HUES64 (cell line): ENCODE measurements around the gene DENND2C.

Source experiments
- H3K27ac ChIP-seq: 2 replicates; pipeline ENCODE4 v1.7.0; 2013; ENCODE audit warnings: low read depth, low read length, inconsistent platforms
- H3K27me3 ChIP-seq: 2 replicates; pipeline ENCODE4 v1.6.1; 2013; ENCODE audit warnings: mild to moderate bottlenecking, low read length; ENCODE audit not compliant: insufficient read depth
- H3K36me3 ChIP-seq: 2 replicates; pipeline ENCODE4 v1.6.1; 2013; ENCODE audit warnings: mild to moderate bottlenecking, low read length; ENCODE audit not compliant: insufficient read depth
- H3K4me1 ChIP-seq: 2 replicates; pipeline ENCODE4 v1.6.1; 2013; ENCODE audit warnings: mild to moderate bottlenecking, low read length, moderate library complexity; ENCODE audit not compliant: insufficient read depth
- H3K4me3 ChIP-seq: 2 replicates; pipeline ENCODE4 v1.5.1; 2013; ENCODE audit warnings: mild to moderate bottlenecking, low read length, moderate library complexity
- H3K9ac ChIP-seq: 2 replicates; pipeline ENCODE4 v1.6.1; 2013; ENCODE audit warnings: mild to moderate bottlenecking, low read depth, low read length
- H3K9me3 ChIP-seq: 2 replicates; pipeline ENCODE4 v1.6.1; 2013; ENCODE audit warnings: low read depth, low read length; ENCODE audit not compliant: insufficient read depth
- WGBS: fragments of 150-250, 120-280 bp; methylation state at CpG from one replicate; pipeline ENCODE4 v1.1.7; 2013; ENCODE audit warnings: missing lambda C conversion rate; 5-methylcytosine and 5-hydroxymethylcytosine counted together

DENND2C gene

DNA sequence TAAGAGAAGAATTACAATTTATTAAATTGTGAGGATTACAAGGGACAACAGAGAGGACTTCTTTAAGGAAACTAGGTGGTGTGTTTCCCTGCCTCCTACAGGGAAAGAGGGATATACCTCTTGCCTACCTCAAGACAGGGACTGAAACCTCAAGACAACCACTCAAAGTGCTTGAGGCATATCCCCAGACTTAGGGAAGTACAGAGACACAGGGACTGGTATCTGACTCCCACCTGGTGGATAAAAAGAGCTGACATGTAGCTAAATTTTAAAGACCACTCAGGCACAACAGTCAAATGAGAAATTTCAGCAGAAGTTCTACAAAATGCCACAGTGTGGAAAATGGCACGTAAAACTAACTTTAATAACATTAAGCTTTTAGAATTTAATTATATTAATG, 21.3 kb downstream of the DENND2C start:
- no CpG with 5 or more reads among the region's 1 CpG for WGBS
- Histone ChIP-seq H3K27me3 (no peaks in the 10 kb centered on the region), H3K27ac (no peak overlapping the region), H3K4me3 (no peak overlapping the region), H3K36me3 (no peaks in the 10 kb centered on the region), H3K9me3 (no peaks in the 10 kb centered on the region), H3K4me1 (no peaks in the 10 kb centered on the region), H3K9ac (no peak overlapping the region)

DNA sequence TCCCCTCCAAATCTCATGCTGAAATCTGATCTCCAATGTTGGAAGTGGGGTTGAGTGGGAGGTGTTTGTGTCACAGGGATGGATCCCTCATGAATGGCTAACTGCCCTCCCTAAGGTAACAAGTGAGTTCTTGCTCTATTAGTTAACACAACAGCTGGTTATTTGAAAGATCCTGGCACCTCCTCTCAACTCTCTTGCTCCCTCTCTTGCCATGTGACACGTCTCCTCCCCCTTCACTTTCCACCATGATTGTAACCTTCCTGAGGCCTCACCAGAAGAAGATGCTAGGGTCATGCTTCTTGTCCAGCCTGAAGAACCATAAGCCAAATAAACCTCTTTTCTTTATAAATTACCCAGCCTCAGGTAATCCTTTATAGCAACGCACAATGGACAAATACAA, 28.5 kb downstream of the DENND2C start:
- Histone ChIP-seq H3K27ac (no peak overlapping the region), H3K4me1 (peaks cover 8% of the 10 kb centered on the region; the same call in 1 of the 2 replicates), H3K4me3 (no peak overlapping the region), H3K9me3 (no peaks in the 10 kb centered on the region), H3K9ac (no peak overlapping the region), H3K27me3 (no peaks in the 10 kb centered on the region), H3K36me3 (no peaks in the 10 kb centered on the region)
- 91% methylated on average over 2 of the region's 2 CpGs for WGBS

DNA sequence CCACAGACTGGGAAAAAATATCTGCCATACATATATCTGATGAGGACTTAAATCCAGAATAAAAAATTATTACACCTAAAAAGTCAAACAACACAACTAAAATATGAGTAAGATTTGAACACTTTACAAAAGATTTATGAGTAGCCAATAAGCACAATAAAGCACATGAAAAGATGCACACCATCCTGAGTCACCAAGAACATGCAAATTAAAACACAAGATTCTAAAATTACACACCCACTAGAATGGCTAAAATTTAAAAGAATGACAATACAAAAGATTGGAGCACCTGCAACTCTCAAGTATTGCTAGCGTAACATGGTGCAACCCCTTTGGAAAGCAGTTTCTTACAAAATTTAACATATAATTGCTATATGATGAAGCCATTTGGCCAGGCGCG, 30.9 kb downstream of the DENND2C start:
- no peak overlapping the region for H3K27ac ChIP-seq
- no peaks in the 10 kb centered on the region for H3K9me3 ChIP-seq
- 71% methylated on average over 3 of the region's 3 CpGs for whole genome bisulfite sequencing
- no peaks in the 10 kb centered on the region for H3K36me3 ChIP-seq
- H3K27me3 ChIP-seq, result no peaks in the 10 kb centered on the region
- H3K9ac ChIP-seq, result no peak overlapping the region
- H3K4me3 ChIP-seq, result no peak overlapping the region
- peaks cover 8% of the 10 kb centered on the region; the same call in 1 of the 2 replicates for H3K4me1 ChIP-seq

DNA sequence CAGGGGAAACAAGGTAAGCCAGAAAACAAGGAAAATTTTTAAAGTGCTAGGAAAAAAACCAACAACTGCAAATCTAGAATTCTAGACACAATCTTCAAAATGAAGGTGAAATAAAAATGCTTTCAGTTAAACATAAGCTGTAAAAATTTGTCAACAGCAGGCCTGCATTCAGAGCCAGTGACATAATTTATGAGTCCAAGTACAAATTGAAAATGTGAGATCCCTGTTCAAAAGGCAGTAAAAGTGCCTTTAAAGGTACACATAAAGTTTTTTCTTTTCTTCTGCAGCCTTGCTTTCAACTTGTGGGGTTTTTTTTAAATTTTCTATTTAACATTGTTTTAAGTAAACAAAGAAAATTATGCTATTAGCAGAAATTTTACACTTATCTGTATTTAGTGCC, 37.4 kb downstream of the DENND2C start:
- H3K9me3 ChIP-seq, result no peaks in the 10 kb centered on the region
- H3K36me3 ChIP-seq, result no peaks in the 10 kb centered on the region
- H3K4me1 ChIP-seq, result no peaks in the 10 kb centered on the region
- H3K9ac ChIP-seq, result no peak overlapping the region
- H3K4me3 ChIP-seq, result no peak overlapping the region
- H3K27me3 ChIP-seq, result no peaks in the 10 kb centered on the region
- no peak overlapping the region for H3K27ac ChIP-seq

DNA sequence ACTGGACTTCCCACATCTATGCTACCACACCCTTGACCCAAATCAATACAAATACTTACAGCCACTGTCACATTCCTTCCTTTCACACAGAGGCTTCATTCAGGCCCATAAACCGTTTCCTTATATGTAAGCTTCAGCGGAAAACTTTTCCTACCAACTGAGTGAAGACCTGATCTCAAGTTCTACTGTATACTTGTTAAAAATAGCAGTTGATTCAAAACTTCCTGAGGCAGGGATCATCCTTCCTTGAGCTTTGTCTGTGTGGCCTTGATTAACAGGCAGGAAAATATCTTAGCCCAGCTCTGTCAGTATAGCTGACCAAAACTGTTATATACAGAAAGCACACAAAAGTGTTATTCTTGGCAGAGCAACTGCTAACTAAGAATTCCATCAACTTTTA, 42.7 kb downstream of the DENND2C start:
- Histone ChIP-seq H3K27ac (no peak overlapping the region), H3K9ac (no peak overlapping the region), H3K27me3 (no peaks in the 10 kb centered on the region), H3K9me3 (no peaks in the 10 kb centered on the region), H3K4me3 (no peak overlapping the region), H3K4me1 (no peaks in the 10 kb centered on the region), H3K36me3 (no peaks in the 10 kb centered on the region)
- WGBS, result 40% methylated on average over 2 of the region's 2 CpGs

DNA sequence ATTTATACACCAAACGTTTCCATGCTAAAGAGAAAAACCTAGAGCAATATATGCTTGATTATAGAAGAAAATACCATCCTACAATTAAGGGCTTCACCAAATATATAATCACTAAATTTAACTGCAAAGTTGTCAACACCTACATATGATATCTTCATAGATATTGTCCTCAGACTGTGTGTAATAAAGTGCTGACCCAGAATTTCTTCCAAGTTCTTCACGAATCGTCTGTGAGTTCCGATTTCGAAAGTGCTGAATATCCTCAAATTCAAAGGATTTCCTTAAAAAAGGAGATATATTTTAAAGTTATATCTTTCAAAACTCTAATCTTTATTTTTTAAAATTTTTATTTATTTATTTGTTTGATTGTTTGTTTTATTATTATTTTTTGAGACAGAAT, 46.5 kb downstream of the DENND2C start:
- WGBS, result 100% methylated on average over 4 of the region's 5 CpGs
- H3K36me3 ChIP-seq, result no peaks in the 10 kb centered on the region
- no peaks in the 10 kb centered on the region for H3K9me3 ChIP-seq
- no peak overlapping the region for H3K9ac ChIP-seq
- H3K27ac ChIP-seq, result no peak overlapping the region
- H3K4me1 ChIP-seq, result no peaks in the 10 kb centered on the region
- H3K4me3 ChIP-seq, result no peak overlapping the region
- H3K27me3 ChIP-seq, result no peaks in the 10 kb centered on the region

DNA sequence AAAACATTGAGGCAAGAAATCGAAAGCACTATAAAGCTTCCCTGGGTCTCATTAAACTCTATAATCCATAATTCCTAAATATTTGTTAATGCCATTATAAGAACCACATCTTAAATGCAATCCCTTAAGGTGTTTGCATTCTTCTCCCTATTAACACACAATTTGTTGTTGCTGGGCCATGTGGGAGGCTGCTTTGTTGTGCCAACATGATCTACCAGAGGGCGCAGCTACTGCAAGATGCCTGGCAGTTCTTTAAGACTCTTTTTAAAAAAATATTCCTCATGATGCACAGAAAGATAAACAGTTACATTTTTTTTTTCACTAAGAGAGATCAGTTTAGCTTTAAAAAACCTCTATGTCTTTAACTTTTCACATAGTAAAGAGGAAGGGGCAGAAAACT, 49.4 kb downstream of the DENND2C start:
- H3K36me3 ChIP-seq, result no peaks in the 10 kb centered on the region
- H3K9me3 ChIP-seq, result no peaks in the 10 kb centered on the region
- no peak overlapping the region for H3K4me3 ChIP-seq
- H3K9ac ChIP-seq, result no peak overlapping the region
- 95% methylated on average over 2 of the region's 2 CpGs for WGBS
- H3K27me3 ChIP-seq, result no peaks in the 10 kb centered on the region
- no peaks in the 10 kb centered on the region for H3K4me1 ChIP-seq
- H3K27ac ChIP-seq, result no peak overlapping the region

DNA sequence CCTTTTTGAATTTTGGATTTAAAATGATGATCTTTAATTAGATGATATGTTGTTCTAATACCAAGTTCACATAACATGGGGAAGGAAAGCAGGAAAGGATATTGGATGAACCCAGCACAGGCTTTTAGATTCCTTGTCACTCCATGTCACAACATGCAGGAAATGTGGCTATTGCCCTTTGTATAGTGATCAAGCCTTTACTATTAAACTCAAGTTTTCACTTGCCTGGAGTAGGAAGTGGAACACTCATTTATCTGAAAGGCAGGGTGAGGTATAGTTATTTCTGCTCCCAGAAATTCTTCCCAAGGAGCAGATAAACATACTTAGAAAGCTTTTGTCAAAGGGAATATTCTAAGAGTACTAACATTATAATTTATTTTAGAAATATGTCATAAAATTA, 51.2 kb downstream of the DENND2C start:
- no peak overlapping the region for H3K4me3 ChIP-seq
- H3K36me3 ChIP-seq, result no peaks in the 10 kb centered on the region
- H3K4me1 ChIP-seq, result no peaks in the 10 kb centered on the region
- no peak overlapping the region for H3K9ac ChIP-seq
- no peaks in the 10 kb centered on the region for H3K27me3 ChIP-seq
- no peak overlapping the region for H3K27ac ChIP-seq
- H3K9me3 ChIP-seq, result no peaks in the 10 kb centered on the region

DNA sequence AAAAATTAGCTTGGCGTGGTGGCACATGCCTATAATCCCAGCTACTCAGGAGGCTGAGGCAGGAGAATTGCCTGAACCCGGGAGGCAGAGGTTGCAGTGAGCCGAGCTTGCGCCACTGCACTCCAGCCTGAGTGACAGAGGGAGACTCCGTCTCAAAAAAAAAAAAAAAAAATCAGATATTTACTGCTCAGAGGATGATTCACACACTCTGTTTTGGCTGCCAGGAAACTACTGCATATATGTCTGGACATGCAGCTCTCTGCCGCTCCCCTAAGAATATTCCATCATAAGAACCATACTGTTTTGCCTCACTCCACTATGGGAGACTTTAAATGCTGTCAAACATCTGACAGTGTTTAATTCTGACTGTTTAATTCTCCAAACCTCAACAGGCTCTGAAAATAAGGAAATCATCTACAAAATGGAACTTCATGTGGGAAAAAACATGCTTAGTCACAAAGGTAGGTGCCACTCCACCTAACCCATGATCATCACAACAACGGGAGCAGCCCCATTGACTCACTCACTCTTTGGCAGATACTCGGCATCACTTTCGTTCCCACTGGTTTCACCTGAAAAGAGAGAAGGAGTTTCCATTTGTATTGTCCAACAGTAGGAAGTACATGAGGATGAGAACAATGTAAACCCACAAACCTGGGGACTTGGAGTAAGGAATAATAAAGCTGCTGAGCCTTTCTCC, 59.2 kb downstream of the DENND2C start:
- Histone ChIP-seq H3K36me3 (no peaks in the 10 kb centered on the region), H3K4me3 (no peak overlapping the region), H3K27ac (no peak overlapping the region), H3K4me1 (no peaks in the 10 kb centered on the region), H3K27me3 (no peaks in the 10 kb centered on the region), H3K9ac (no peak overlapping the region), H3K9me3 (no peaks in the 10 kb centered on the region)
- WGBS, result 94% methylated on average over 9 of the region's 9 CpGs

DNA sequence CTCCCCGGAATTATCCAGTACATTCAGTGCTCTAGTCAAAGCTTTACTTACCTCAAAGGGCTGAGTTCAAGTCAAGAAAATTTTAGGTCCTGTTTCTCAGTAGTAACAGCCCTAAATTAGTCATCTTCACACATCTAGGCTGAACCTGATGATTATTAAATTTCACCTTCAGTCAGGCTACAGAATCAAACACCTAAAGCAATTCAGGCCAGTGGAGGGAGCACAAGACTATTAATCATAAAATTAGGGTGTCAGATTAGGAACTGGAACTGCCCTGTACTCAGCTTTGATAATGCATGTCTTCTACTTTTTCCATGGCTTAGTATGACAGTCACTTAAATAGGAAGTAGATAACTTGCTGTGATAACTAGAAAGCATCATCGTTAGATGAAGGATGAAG, 60.0 kb downstream of the DENND2C start:
- Histone ChIP-seq H3K27me3 (no peaks in the 10 kb centered on the region), H3K9me3 (no peaks in the 10 kb centered on the region), H3K27ac (no peak overlapping the region), H3K9ac (no peak overlapping the region), H3K4me3 (no peak overlapping the region), H3K4me1 (no peaks in the 10 kb centered on the region), H3K36me3 (no peaks in the 10 kb centered on the region)
- WGBS, result 87% methylated on average over 2 of the region's 2 CpGs

DNA sequence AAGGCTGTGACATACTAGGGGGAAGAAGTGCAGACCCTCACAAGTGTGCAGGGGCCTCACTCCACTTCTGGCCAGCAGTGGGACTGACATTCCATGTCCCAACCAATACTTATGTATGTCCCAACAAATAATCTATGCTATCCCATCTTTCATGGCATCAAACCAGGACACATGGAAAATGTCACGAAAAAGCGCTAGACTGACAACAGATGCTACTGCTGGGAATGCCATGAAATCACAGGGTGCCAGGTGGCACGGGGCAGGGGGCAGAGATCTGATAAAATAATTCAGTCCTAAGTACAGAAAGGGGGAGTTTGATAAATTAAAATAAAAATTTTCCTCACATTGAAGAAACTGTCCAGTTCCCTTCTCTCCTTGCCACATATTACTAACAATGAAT, 60.8 kb downstream of the DENND2C start:
- Histone ChIP-seq H3K9ac (no peak overlapping the region), H3K4me3 (no peak overlapping the region), H3K4me1 (no peaks in the 10 kb centered on the region), H3K36me3 (no peaks in the 10 kb centered on the region), H3K27ac (no peak overlapping the region), H3K27me3 (no peaks in the 10 kb centered on the region), H3K9me3 (no peaks in the 10 kb centered on the region)
- WGBS, result 98% methylated on average over 3 of the region's 3 CpGs

DNA sequence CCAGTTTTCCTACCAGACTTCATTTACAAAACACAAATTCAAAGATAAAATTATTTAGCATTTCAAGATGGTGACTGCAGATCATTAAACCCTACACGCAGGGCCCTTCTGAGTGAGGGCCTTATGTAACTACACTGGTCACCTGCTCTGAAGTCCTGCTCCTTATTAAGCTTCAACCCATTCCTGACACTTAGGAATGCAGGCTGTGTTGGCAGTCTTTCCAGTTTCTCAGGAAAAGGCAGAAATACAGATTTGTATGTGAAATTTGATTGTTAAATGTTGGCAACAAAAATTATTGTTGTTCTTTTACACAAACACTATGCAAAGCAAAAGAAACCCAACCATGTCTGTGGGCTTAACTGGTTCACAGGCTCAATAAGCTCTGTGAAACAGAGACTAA, 62.6 kb downstream of the DENND2C start:
- 97% methylated on average over 1 of the region's 1 CpG for WGBS
- H3K9me3 ChIP-seq, result no peaks in the 10 kb centered on the region

More for the DNA sequence above, 62.6 kb downstream of the DENND2C start:
- no peak overlapping the region for H3K9ac ChIP-seq
- H3K27me3 ChIP-seq, result no peaks in the 10 kb centered on the region
- no peaks in the 10 kb centered on the region for H3K4me1 ChIP-seq
- no peak overlapping the region for H3K4me3 ChIP-seq
- H3K36me3 ChIP-seq, result no peaks in the 10 kb centered on the region
- H3K27ac ChIP-seq, result no peak overlapping the region
